ENCODE measurements around the gene SEC16B.

Gene SEC16B

GRCh38 chr1:177977141-177977540 lies 7.3 kb upstream of the SEC16B start:
- Histone ChIP-seq H3K27ac (ENCODE audit: low read depth, low read length) (no peak overlapping the region), H3K36me3 (ENCODE audit: insufficient read depth, low read length) (no peaks in the 10 kb centered on the region), H3K4me1 (ENCODE audit: insufficient read depth, low read length) (no peaks in the 10 kb centered on the region), H3K4me3 (ENCODE audit: low read depth in 1 of 2, low read length in 2 of 2) (no peak overlapping the region), H3K9me3 (ENCODE audit: low read length) (no peaks in the 10 kb centered on the region), H3K9ac (ENCODE audit: low read length) (no peak overlapping the region), H3K27me3 (ENCODE audit: control insufficient read depth in 1 of 2, insufficient read depth in 2 of 2, low read length in 2 of 2) (no peaks in the 10 kb centered on the region)

DNA sequence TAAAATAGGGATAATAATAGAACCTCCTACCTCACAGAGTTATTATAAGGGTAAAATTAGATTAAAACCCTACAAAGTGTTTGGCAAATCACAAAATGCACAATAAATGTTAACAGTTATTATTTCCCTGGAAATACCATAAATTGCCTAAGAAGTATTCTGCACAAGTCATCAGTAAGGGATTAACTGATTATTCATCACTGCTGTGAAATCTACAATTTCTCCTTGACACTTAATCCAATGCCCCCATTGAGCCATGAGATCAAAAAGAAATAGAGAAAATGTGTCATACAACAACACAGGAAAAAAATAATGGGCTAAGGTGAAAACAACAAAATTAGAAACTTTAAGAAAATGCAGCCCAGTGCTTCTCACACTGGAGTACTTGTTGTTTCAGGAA lies 6.7 kb upstream of the SEC16B start:
- Histone ChIP-seq H3K27me3 (ENCODE audit: control insufficient read depth in 1 of 2, insufficient read depth in 2 of 2, low read length in 2 of 2) (no peaks in the 10 kb centered on the region), H3K27ac (ENCODE audit: low read depth, low read length) (no peak overlapping the region), H3K36me3 (ENCODE audit: insufficient read depth, low read length) (no peaks in the 10 kb centered on the region), H3K9me3 (ENCODE audit: low read length) (no peaks in the 10 kb centered on the region), H3K9ac (ENCODE audit: low read length) (no peak overlapping the region), H3K4me1 (ENCODE audit: insufficient read depth, low read length) (no peaks in the 10 kb centered on the region), H3K4me3 (ENCODE audit: low read depth in 1 of 2, low read length in 2 of 2) (no peak overlapping the region)

GRCh38 chr1:177975588-177976495 lies 6.0 kb upstream of the SEC16B start:
- no peak overlapping the region for H3K9ac ChIP-seq (ENCODE audit: low read length)
- no peaks in the 10 kb centered on the region for H3K27me3 ChIP-seq (ENCODE audit: control insufficient read depth in 1 of 2, insufficient read depth in 2 of 2, low read length in 2 of 2)
- no peak overlapping the region for H3K4me3 ChIP-seq (ENCODE audit: low read depth in 1 of 2, low read length in 2 of 2)
- no peak overlapping the region for H3K27ac ChIP-seq (ENCODE audit: low read depth, low read length)
- H3K9me3 ChIP-seq (ENCODE audit: low read length) = no peaks in the 10 kb centered on the region
- no peaks in the 10 kb centered on the region for H3K36me3 ChIP-seq (ENCODE audit: insufficient read depth, low read length)
- H3K4me1 ChIP-seq (ENCODE audit: insufficient read depth, low read length) = no peaks in the 10 kb centered on the region

- H3K9me3 ChIP-seq (ENCODE audit: low read length) = no peaks in the 10 kb centered on the region
These were observed 3.7 kb upstream of the SEC16B start for GRCh38 chr1:177973585-177973984.

DNA sequence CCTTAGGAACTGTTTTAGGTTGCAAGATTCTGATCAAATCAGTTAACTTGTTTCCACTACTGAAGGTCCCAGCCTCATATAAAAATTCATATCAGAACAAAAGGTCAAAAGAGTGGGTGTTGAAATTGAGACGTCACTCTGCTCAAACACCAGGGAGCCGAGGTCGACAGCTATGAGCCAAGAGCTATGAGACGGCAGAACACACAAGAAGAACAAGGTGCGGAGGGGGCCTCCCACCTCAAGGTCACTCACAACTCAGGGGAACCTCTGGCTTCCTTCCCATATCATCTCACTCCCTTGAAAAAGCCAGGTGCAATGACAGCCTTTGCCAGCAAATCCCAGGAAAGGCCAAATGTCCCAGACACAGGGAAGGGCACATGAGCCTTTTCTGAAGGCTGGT lies 749 bp downstream of the SEC16B start:
- Histone ChIP-seq H3K9ac (ENCODE audit: low read length) (no peak overlapping the region), H3K4me1 (ENCODE audit: insufficient read depth, low read length) (no peaks in the 10 kb centered on the region), H3K27me3 (ENCODE audit: control insufficient read depth in 1 of 2, insufficient read depth in 2 of 2, low read length in 2 of 2) (no peaks in the 10 kb centered on the region), H3K27ac (ENCODE audit: low read depth, low read length) (no peak overlapping the region), H3K9me3 (ENCODE audit: low read length) (no peaks in the 10 kb centered on the region), H3K36me3 (ENCODE audit: insufficient read depth, low read length) (peaks cover 7% of the 10 kb centered on the region), H3K4me3 (ENCODE audit: low read depth in 1 of 2, low read length in 2 of 2) (no peak overlapping the region)

More at GRCh38 chr1:177973585-177973984, 3.7 kb upstream of the SEC16B start:
- no peak overlapping the region for H3K27ac ChIP-seq (ENCODE audit: low read depth, low read length)
- no peaks in the 10 kb centered on the region for H3K4me1 ChIP-seq (ENCODE audit: insufficient read depth, low read length)
- no peak overlapping the region for H3K9ac ChIP-seq (ENCODE audit: low read length)
- H3K27me3 ChIP-seq (ENCODE audit: control insufficient read depth in 1 of 2, insufficient read depth in 2 of 2, low read length in 2 of 2) = no peaks in the 10 kb centered on the region
- H3K4me3 ChIP-seq (ENCODE audit: low read depth in 1 of 2, low read length in 2 of 2) = no peak overlapping the region
- no peaks in the 10 kb centered on the region for H3K36me3 ChIP-seq (ENCODE audit: insufficient read depth, low read length)

DNA sequence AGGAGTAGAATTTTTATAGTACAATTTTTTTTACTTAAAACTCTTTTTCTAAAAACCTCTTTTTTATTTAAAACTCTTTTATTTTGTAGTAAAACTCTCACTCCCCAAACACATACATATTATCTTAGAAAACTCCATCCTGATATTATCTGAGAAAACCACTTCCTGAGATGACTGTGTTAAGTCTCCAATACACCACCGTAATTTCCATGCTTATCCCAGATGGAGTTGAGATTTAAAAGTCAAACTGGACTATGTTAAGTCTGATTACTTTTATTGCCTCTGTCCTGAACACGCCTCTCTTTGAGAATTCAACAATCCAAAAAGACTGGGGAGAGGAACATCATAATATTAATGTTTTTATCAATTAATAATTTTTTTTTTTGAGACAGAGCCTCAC lies 3.7 kb downstream of the SEC16B start:
- H3K4me1 ChIP-seq (ENCODE audit: insufficient read depth, low read length) = no peaks in the 10 kb centered on the region
- H3K36me3 ChIP-seq (ENCODE audit: insufficient read depth, low read length) = peaks cover 12% of the 10 kb centered on the region
- no peak overlapping the region for H3K9ac ChIP-seq (ENCODE audit: low read length)
- no peaks in the 10 kb centered on the region for H3K27me3 ChIP-seq (ENCODE audit: control insufficient read depth in 1 of 2, insufficient read depth in 2 of 2, low read length in 2 of 2)
- H3K9me3 ChIP-seq (ENCODE audit: low read length) = no peaks in the 10 kb centered on the region
- no peak overlapping the region for H3K4me3 ChIP-seq (ENCODE audit: low read depth in 1 of 2, low read length in 2 of 2)
- no peak overlapping the region for H3K27ac ChIP-seq (ENCODE audit: low read depth, low read length)

DNA sequence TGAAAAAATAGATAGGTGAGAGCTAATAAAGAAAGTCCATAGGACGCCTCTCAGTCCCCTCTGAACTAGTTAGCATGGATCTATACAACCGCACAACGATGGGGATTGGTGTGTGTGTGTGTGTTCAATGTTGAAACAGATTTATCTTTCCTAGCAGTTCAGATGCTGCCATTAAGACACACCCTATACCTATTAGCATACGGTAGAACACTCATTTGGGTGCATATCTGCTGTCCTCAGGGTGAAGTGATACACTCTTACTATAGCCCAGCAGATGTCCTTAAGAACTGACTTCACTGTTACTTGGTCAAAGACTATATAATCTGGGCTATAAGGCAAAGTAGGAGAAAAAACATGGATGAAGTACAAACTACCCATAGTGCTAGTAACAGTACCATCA lies 4.6 kb downstream of the SEC16B start:
- no peaks in the 10 kb centered on the region for H3K27me3 ChIP-seq (ENCODE audit: control insufficient read depth in 1 of 2, insufficient read depth in 2 of 2, low read length in 2 of 2)
- H3K4me3 ChIP-seq (ENCODE audit: low read depth in 1 of 2, low read length in 2 of 2) = no peak overlapping the region
- H3K36me3 ChIP-seq (ENCODE audit: insufficient read depth, low read length) = peaks cover 13% of the 10 kb centered on the region
- H3K4me1 ChIP-seq (ENCODE audit: insufficient read depth, low read length) = no peaks in the 10 kb centered on the region
- no peaks in the 10 kb centered on the region for H3K9me3 ChIP-seq (ENCODE audit: low read length)
- no peak overlapping the region for H3K9ac ChIP-seq (ENCODE audit: low read length)
- H3K27ac ChIP-seq (ENCODE audit: low read depth, low read length) = no peak overlapping the region

GRCh38 chr1:177964336-177964735 lies 5.5 kb downstream of the SEC16B start:
- H3K4me3 ChIP-seq (ENCODE audit: low read depth in 1 of 2, low read length in 2 of 2) = no peak overlapping the region
- H3K4me1 ChIP-seq (ENCODE audit: insufficient read depth, low read length) = no peaks in the 10 kb centered on the region
- H3K9ac ChIP-seq (ENCODE audit: low read length) = no peak overlapping the region
- H3K27ac ChIP-seq (ENCODE audit: low read depth, low read length) = no peak overlapping the region
- no peaks in the 10 kb centered on the region for H3K9me3 ChIP-seq (ENCODE audit: low read length)
- H3K27me3 ChIP-seq (ENCODE audit: control insufficient read depth in 1 of 2, insufficient read depth in 2 of 2, low read length in 2 of 2) = no peaks in the 10 kb centered on the region
- peaks cover 13% of the 10 kb centered on the region for H3K36me3 ChIP-seq (ENCODE audit: insufficient read depth, low read length)

GRCh38 chr1:177960939-177961622 lies 8.8 kb downstream of the SEC16B start:
- H3K27me3 ChIP-seq (ENCODE audit: control insufficient read depth in 1 of 2, insufficient read depth in 2 of 2, low read length in 2 of 2) = no peaks in the 10 kb centered on the region
- no peak overlapping the region for H3K9ac ChIP-seq (ENCODE audit: low read length)
- no peak overlapping the region for H3K4me3 ChIP-seq (ENCODE audit: low read depth in 1 of 2, low read length in 2 of 2)
- H3K27ac ChIP-seq (ENCODE audit: low read depth, low read length) = no peak overlapping the region
- H3K9me3 ChIP-seq (ENCODE audit: low read length) = no peaks in the 10 kb centered on the region
- H3K36me3 ChIP-seq (ENCODE audit: insufficient read depth, low read length) = peaks cover 13% of the 10 kb centered on the region
- H3K4me1 ChIP-seq (ENCODE audit: insufficient read depth, low read length) = no peaks in the 10 kb centered on the region

- no peaks in the 10 kb centered on the region for H3K9me3 ChIP-seq (ENCODE audit: low read length)
- H3K36me3 ChIP-seq (ENCODE audit: insufficient read depth, low read length) = peaks cover 10% of the 10 kb centered on the region
- H3K4me3 ChIP-seq (ENCODE audit: low read depth in 1 of 2, low read length in 2 of 2) = no peak overlapping the region
- H3K27ac ChIP-seq (ENCODE audit: low read depth, low read length) = no peak overlapping the region
- no peaks in the 10 kb centered on the region for H3K4me1 ChIP-seq (ENCODE audit: insufficient read depth, low read length)
- no peaks in the 10 kb centered on the region for H3K27me3 ChIP-seq (ENCODE audit: control insufficient read depth in 1 of 2, insufficient read depth in 2 of 2, low read length in 2 of 2)
- no peak overlapping the region for H3K9ac ChIP-seq (ENCODE audit: low read length)
These were observed 9.9 kb downstream of the SEC16B start for GRCh38 chr1:177959811-177960515.

DNA sequence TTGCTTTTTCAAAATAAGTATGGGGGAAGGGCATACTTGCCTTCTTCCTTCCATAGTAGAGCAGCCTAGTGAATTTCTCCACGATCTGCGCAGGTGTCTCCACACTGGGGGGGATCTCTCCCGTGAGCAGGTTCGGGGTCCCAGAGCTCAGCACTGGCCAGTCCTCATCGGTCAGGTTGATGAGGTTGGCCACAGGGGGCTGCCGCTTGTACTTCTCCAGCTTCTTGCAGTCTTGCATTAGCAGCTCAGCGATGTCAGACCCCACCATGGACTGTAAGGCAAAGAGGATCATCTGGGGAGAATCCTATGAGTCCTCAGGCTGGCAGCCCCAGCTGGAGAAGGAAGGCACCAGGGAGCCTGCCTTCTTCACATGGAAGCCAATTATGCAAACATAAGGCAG lies 11.8 kb downstream of the SEC16B start:
- Histone ChIP-seq H3K4me1 (ENCODE audit: insufficient read depth, low read length) (no peaks in the 10 kb centered on the region), H3K9ac (ENCODE audit: low read length) (no peak overlapping the region), H3K27ac (ENCODE audit: low read depth, low read length) (no peak overlapping the region), H3K9me3 (ENCODE audit: low read length) (no peaks in the 10 kb centered on the region), H3K36me3 (ENCODE audit: insufficient read depth, low read length) (peaks cover 10% of the 10 kb centered on the region), H3K4me3 (ENCODE audit: low read depth in 1 of 2, low read length in 2 of 2) (no peak overlapping the region), H3K27me3 (ENCODE audit: control insufficient read depth in 1 of 2, insufficient read depth in 2 of 2, low read length in 2 of 2) (no peaks in the 10 kb centered on the region)
